Gastrocnemius medialis (tissue), 4 donors: Measurements from ENCODE around the gene RBFA. TPM values are rescaled to one million over a fixed set of nuclear protein-coding genes. Genes with fewer than 3 reads are reported as not detected.
A peak's percentile ranks its signal among the peaks of the same experiment; 100 is the strongest.
"Not testable (repeated sequence)": the region's sequence is repeated elsewhere in the genome, so short reads cannot be mapped to it uniquely, and the experiment has no call there.

Source experiments
- ATAC-seq, 2 donors: fragments of 150-250 bp; one replicate each; pipeline ENCODE4 v1.9.1; 2016
- DNase-seq, 2 donors: peaks; one replicate each; pipeline ENCODE4 v3.0.0-alpha.2; 2019
- H3K27ac ChIP-seq, 4 donors: fragments of 200-600 bp; sonication (generic); 1 replicate in 1 of 4; 2 replicates in 3 of 4; pipeline ENCODE4 v1.5.1; 2016 to 2018; ENCODE audit warnings: mild to moderate bottlenecking in 2 of 4, moderate library complexity in 1 of 4
- H3K27me3 ChIP-seq, 3 donors: fragments of 200-600 bp; sonication (generic) in 2 of 3; 1 replicate in 1 of 3; 2 replicates in 2 of 3; pipeline versions ENCODE4 v1.5.1 to v1.6.0; 2016 to 2019; ENCODE audit warnings: mild to moderate bottlenecking in 1 of 3, moderate library complexity in 1 of 3
- H3K36me3 ChIP-seq, 2 donors: fragments of 200-600 bp; sonication (generic) in 1 of 2; one replicate each; pipeline ENCODE4 v1.5.1; 2017 to 2018
- H3K4me1 ChIP-seq, 2 donors: fragments of 200-600 bp; sonication (generic) in 1 of 2; one replicate each; pipeline ENCODE4 v1.5.1; 2016 to 2017; ENCODE audit warnings: mild to moderate bottlenecking in 2 of 2
- H3K4me3 ChIP-seq, 4 donors: fragments of 200-600 bp; sonication (generic) in 3 of 4; 1 replicate in 1 of 4; 2 replicates in 3 of 4; pipeline ENCODE4 v1.5.1; 2016 to 2019; ENCODE audit warnings: mild to moderate bottlenecking in 2 of 4
- H3K9me3 ChIP-seq, 3 donors: fragments of 200-600 bp; sonication (generic) in 2 of 3; 1 replicate in 1 of 3; 2 replicates in 2 of 3; pipeline ENCODE4 v1.5.1; 2016 to 2019
- CTCF ChIP-seq, 5 experiments: fragments of 450-650 bp in 3 of 5; fragments of 200-600 bp in 2 of 5; sonication (generic) in 2 of 5; IDR thresholded peaks in 4 of 5; conservative IDR thresholded peaks in 1 of 5; 1 replicate in 4 of 5; 2 replicates in 1 of 5; pipeline ENCODE4 v1.5.1; 2016 to 2019; ENCODE audit warnings: antibody characterized with exemption in 5 of 5, mild to moderate bottlenecking in 3 of 5, moderate library complexity in 3 of 5
- POLR2A ChIP-seq, 2 donors: fragments of 450-650 bp; IDR thresholded peaks; one replicate each; pipeline ENCODE4 v1.6.1; 2017; ENCODE audit warnings: antibody characterized with exemption in 2 of 2, mild to moderate bottlenecking in 2 of 2, moderate library complexity in 2 of 2
- in situ Hi-C, 4 donors: fragments of 200-750 bp; cut with MboI; loops; one replicate each; pipeline versions ENCODE4 v1.15.0 to v1.8.0; 2017; ENCODE audit warnings: low sequenced_read_pairs in 4 of 4
- intact Hi-C: fragments of 100-400 bp; cut with DNase I; formaldehyde crosslinking; loops from one replicate; pipeline ENCODE4 v1.15.1; 2023; ENCODE audit warnings: low total_unique reads
- total RNA-seq, 4 donors: library from RNA; depleted of rRNA; stranded (reverse); fragments of >200 nt; gene quantifications; one replicate each; pipeline versions ENCODE4 v1.1.0 to v1.2.3, GENCODE V29; 2016

The RBFA gene
- total RNA-seq, 4 donors from 2014 or later, result 26.6 to 37.4 (median 32.3) TPM

- Histone ChIP-seq H3K36me3 (no peaks in the 10 kb centered on the region), H3K27me3 (no peaks in the 10 kb centered on the region), H3K4me1 (no peaks in the 10 kb centered on the region), H3K9me3 (no peaks in the 10 kb centered on the region), H3K27ac (peak overlapping the region in 3 of 4 donors; percentile 50 to 69 (median 57)), H3K4me3 (no peak overlapping the region)
- ATAC-seq (peak; percentile 99 to 100), DNase-seq (peak; percentile 72 to 92)
- in situ Hi-C loops (no loop called here), intact Hi-C loops (loop anchor here (2.0 kb wide), 1 partner anchor 29 kb away; no protein-coding TSS in a partner anchor)
- TF ChIP-seq POLR2A (IDR thresholded peaks at IDR 0.05) (no peak), CTCF (IDR thresholded peaks at IDR 0.05 in 4 of 5, conservative IDR thresholded peaks at IDR 0.05 in 1 of 5) (no peak)
Measured at GRCh38 chr18:80009661-80010550, 24.3 kb upstream of the RBFA start.

GRCh38 chr18:80010551-80010906, 23.7 kb upstream of the RBFA start:
- H3K27me3 ChIP-seq, result no peaks in the 10 kb centered on the region
- TF ChIP-seq POLR2A (IDR thresholded peaks at IDR 0.05) (no peak), CTCF (IDR thresholded peaks at IDR 0.05 in 4 of 5, conservative IDR thresholded peaks at IDR 0.05 in 1 of 5) (no peak)
- DNase-seq (no peak), ATAC-seq (peak; percentile 48 to 52)
- no peaks in the 10 kb centered on the region for H3K9me3 ChIP-seq
- in situ Hi-C loops, result no loop called here
- H3K4me1 ChIP-seq, result no peaks in the 10 kb centered on the region
- peak overlapping the region in 3 of 4 donors; percentile 50 to 69 (median 57) for H3K27ac ChIP-seq
- no peaks in the 10 kb centered on the region for H3K36me3 ChIP-seq
- intact Hi-C loops, result loop anchor here (2.0 kb wide), 1 partner anchor 28 kb away; no protein-coding TSS in a partner anchor
- H3K4me3 ChIP-seq, result no peak overlapping the region

- H3K9me3 ChIP-seq, H3K4me3 ChIP-seq, H3K36me3 ChIP-seq, ATAC-seq, H3K27me3 ChIP-seq, H3K4me1 ChIP-seq, H3K27ac ChIP-seq, DNase-seq, in situ Hi-C loops: not testable (repeated sequence)
- intact Hi-C loops, result loop anchor here (2.0 kb wide), 1 partner anchor 27 kb away; no protein-coding TSS in a partner anchor
Measured at GRCh38 chr18:80011496-80012137, 22.6 kb upstream of the RBFA start.

GRCh38 chr18:80012714-80013113, 21.5 kb upstream of the RBFA start:
- Histone ChIP-seq H3K9me3 (no peaks in the 10 kb centered on the region), H3K36me3 (no peaks in the 10 kb centered on the region), H3K27me3 (no peaks in the 10 kb centered on the region), H3K4me3 (no peak overlapping the region), H3K4me1 (no peaks in the 10 kb centered on the region), H3K27ac (no peak overlapping the region)
- no peak for DNase-seq
- in situ Hi-C loops (no loop called here), intact Hi-C loops (no loop called here)
- TF ChIP-seq POLR2A (IDR thresholded peaks at IDR 0.05) (no peak), CTCF (IDR thresholded peaks at IDR 0.05 in 4 of 5, conservative IDR thresholded peaks at IDR 0.05 in 1 of 5) (no peak)
- ATAC-seq, result no peak

GRCh38 chr18:80022613-80023012, 11.6 kb upstream of the RBFA start:
- TF ChIP-seq CTCF (IDR thresholded peaks at IDR 0.05 in 4 of 5, conservative IDR thresholded peaks at IDR 0.05 in 1 of 5) (no peak), POLR2A (IDR thresholded peaks at IDR 0.05) (no peak)
- intact Hi-C loops (no loop called here), in situ Hi-C loops (no loop called here)
- no peaks in the 10 kb centered on the region for H3K36me3 ChIP-seq
- H3K4me3 ChIP-seq, result peak overlapping the region in 1 of 4 donors; percentile 30
- no peaks in the 10 kb centered on the region for H3K4me1 ChIP-seq
- H3K27me3 ChIP-seq, result peaks cover 0 to 4% (median 0%) of the 10 kb centered on the region in 3 donors
- DNase-seq, result no peak
- ATAC-seq, result no peak
- H3K9me3 ChIP-seq, result peaks cover 8 to 44% (median 41%) of the 10 kb centered on the region in 3 donors
- no peak overlapping the region for H3K27ac ChIP-seq
